ENCODE results near the gene LRRC74B.
A peak's percentile ranks its signal among the peaks of the same experiment; 100 is the strongest.
"Not testable (repeated sequence)": the region's sequence is repeated elsewhere in the genome, so short reads cannot be mapped to it uniquely, and the experiment has no call there.

LRRC74B gene

GRCh38 chr22:21092797-21093554 is 47.2 kb downstream of the LRRC74B start:
- H3K4me3 ChIP-seq (ENCODE audit: low read depth, low read length), result no peak overlapping the region
- TF ChIP-seq, protein P1, sequence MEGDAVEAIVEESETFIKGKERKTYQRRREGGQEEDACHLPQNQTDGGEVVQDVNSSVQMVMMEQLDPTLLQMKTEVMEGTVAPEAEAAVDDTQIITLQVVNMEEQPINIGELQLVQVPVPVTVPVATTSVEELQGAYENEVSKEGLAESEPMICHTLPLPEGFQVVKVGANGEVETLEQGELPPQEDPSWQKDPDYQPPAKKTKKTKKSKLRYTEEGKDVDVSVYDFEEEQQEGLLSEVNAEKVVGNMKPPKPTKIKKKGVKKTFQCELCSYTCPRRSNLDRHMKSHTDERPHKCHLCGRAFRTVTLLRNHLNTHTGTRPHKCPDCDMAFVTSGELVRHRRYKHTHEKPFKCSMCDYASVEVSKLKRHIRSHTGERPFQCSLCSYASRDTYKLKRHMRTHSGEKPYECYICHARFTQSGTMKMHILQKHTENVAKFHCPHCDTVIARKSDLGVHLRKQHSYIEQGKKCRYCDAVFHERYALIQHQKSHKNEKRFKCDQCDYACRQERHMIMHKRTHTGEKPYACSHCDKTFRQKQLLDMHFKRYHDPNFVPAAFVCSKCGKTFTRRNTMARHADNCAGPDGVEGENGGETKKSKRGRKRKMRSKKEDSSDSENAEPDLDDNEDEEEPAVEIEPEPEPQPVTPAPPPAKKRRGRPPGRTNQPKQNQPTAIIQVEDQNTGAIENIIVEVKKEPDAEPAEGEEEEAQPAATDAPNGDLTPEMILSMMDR (IDR thresholded peaks at IDR 0.05; ENCODE audit: insufficient read depth, low read depth, low read length, missing control alignments), result no peak
- no peak for DNase-seq (ENCODE audit: low read depth)

DNA sequence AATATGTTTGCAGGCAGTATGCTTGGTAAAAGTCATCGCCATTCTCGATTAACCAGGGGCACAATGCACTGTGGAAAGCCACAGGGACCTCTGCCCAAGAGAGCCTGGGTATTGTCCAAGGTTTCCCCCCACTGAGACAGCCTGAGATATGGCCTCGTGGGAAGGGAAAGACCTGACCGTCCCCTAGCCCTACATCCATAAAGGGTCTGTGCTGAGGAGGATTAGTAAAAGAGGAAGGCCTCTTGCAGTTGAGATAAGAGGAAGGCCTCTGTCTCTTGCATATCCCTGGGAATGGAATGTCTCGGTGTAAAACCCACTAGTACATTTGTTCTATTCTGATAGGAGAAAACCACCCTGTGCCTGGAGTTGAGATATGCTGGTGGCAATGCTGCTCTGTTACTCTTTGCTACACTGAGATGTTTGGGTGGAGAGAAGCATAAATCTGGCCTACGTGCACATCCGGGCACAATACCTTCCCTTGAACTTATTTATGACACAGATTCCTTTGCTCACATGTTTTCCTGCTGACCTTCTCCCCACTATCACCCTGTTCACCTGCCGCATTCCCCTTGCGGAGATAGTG is 47.9 kb downstream of the LRRC74B start:
- DNase-seq (ENCODE audit: low read depth), result not testable (repeated sequence)

GRCh38 chr22:21094911-21095772 is 49.4 kb downstream of the LRRC74B start:
- DNase-seq (ENCODE audit: low read depth), result no peak
- TF ChIP-seq, protein P1 (IDR thresholded peaks at IDR 0.05; ENCODE audit: insufficient read depth, low read depth, low read length, missing control alignments), result no peak
- no peak overlapping the region for H3K4me3 ChIP-seq (ENCODE audit: low read depth, low read length)

More for the DNA sequence above, 47.9 kb downstream of the LRRC74B start:
- H3K4me3 ChIP-seq (ENCODE audit: low read depth, low read length), result not testable (repeated sequence)

- DNase-seq (ENCODE audit: low read depth), result no peak
- no peak overlapping the region for H3K4me3 ChIP-seq (ENCODE audit: low read depth, low read length)
- TF ChIP-seq, protein P1 (IDR thresholded peaks at IDR 0.05; ENCODE audit: insufficient read depth, low read depth, low read length, missing control alignments), result no peak
Observed at GRCh38 chr22:21095773-21096107, 50.0 kb downstream of the LRRC74B start.

DNA sequence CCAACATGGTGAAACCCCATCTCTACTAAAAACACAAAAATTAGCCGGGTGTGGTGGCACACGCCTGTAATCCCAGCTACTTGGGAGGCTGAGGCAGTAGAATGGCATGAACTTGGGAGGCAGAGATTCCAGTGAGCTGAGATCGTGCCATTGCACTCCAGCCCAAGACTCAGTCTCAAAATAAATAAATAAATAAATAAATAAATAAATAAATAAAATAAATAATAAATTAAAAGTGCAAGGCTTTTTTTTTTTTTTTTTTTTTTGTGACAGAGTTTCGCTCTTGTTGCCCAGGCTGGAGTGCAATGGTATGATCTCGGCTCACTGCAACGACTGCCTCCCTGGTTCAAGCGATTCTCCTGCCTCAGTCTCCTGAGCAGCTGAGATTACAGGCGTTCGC is 51.1 kb downstream of the LRRC74B start:
- H3K4me3 ChIP-seq (ENCODE audit: low read depth, low read length); DNase-seq (ENCODE audit: low read depth): not testable (repeated sequence)

- no peak overlapping the region for H3K4me3 ChIP-seq (ENCODE audit: low read depth, low read length)
- TF ChIP-seq, protein P1 (IDR thresholded peaks at IDR 0.05; ENCODE audit: insufficient read depth, low read depth, low read length, missing control alignments), result peak; percentile 12
- DNase-seq (ENCODE audit: low read depth), result peak; percentile 9
Observed at GRCh38 chr22:21098099-21098671, 52.4 kb downstream of the LRRC74B start.

- DNase-seq (ENCODE audit: low read depth), result no peak
- TF ChIP-seq, protein P1 (IDR thresholded peaks at IDR 0.05; ENCODE audit: insufficient read depth, low read depth, low read length, missing control alignments), result no peak
Observed at GRCh38 chr22:21099578-21099977, 53.8 kb downstream of the LRRC74B start.

More at GRCh38 chr22:21099578-21099977, 53.8 kb downstream of the LRRC74B start:
- H3K4me3 ChIP-seq (ENCODE audit: low read depth, low read length), result no peak overlapping the region
